Stomach (tissue), 4 donors: ENCODE measurements around the gene WIPF2.

Experiments
- CTCF ChIP-seq, 7 experiments: fragments of 450-650 bp in 4 of 7; fragments of 200-600 bp in 3 of 7; sonication (generic) in 3 of 7; IDR thresholded peaks; one replicate each; pipeline ENCODE4 v1.5.1; 2016 to 2019; ENCODE audit warnings: antibody characterized with exemption in 7 of 7, control low read depth in 2 of 7, mild to moderate bottlenecking in 1 of 7
- EP300 ChIP-seq: sonication (generic); formaldehyde crosslinking; IDR thresholded peaks from one replicate; pipeline ENCODE4 v1.6.1; 2017; ENCODE audit warnings: antibody characterized with exemption

DNA sequence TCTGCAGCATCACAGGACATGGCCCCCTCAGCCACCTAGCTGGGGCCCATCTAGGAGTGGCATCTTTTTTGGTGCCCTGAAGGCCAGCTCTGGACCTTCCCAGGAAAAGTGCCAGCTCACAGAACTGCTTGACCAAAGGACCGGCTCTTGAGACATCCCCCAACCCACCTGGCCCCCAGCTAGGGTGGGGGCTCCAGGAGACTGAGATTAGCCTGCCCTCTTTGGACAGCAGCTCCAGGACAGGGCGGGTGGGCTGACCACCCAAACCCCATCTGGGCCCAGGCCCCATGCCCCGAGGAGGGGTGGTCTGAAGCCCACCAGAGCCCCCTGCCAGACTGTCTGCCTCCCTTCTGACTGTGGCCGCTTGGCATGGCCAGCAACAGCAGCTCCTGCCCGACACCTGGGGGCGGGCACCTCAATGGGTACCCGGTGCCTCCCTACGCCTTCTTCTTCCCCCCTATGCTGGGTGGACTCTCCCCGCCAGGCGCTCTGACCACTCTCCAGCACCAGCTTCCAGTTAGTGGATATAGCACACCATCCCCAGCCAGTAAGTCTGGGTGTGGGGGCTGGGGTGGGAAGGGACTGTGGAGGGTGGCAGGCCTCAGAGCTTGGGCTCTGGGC is 111.9 kb downstream of the WIPF2 start:
- no peak for TF ChIP-seq CTCF (IDR thresholded peaks at IDR 0.05)
- TF ChIP-seq EP300: no peak
